GM19025 (cell line): ENCODE data around the gene HOTAIR.

Experiments
- ATAC-seq: cut with Tn5 transposase; IDR thresholded peaks from one replicate; pipeline ENCODE4 v1.9.1; 2021; ENCODE audit warnings: mild to moderate bottlenecking, low read depth, moderate library complexity; ENCODE audit not compliant: unreplicated experiment

Gene HOTAIR

DNA sequence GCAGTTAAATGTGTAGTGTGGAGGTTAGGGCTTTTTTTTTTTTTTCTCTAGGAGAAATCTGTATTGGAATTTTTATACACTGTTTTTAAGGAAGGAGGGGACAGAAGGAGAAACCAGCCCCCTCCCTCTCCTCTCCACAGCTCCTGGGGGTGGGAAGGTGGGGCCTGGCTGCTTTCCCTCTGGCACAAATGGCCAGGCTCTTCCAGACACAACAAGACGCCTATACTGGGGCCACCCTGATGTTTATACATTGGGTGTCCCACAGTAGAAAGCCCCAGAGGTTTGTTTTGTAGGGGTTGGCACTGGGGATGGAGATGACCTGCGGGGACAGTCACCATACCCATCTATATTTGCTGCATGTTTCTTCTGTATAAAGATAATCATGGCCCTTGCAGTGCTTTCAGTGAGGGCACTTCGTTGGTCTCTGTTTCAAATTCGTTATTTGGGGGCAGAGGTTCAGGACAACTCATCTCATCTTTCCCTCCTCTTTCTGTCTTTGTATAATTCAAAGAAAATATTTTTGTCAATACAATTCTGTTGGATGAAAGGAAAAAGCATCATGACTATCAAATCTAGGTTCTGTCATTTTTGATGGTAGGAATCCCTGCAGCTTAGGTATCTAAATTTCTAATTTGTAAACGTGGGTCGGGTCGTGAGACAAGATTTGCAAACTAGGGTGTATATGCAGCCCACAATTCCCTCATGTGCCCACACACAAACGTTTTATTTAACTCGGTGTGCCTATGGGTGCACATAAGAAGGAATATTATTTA is 2.3 kb upstream of the HOTAIR start:
- ATAC-seq: no peak

DNA sequence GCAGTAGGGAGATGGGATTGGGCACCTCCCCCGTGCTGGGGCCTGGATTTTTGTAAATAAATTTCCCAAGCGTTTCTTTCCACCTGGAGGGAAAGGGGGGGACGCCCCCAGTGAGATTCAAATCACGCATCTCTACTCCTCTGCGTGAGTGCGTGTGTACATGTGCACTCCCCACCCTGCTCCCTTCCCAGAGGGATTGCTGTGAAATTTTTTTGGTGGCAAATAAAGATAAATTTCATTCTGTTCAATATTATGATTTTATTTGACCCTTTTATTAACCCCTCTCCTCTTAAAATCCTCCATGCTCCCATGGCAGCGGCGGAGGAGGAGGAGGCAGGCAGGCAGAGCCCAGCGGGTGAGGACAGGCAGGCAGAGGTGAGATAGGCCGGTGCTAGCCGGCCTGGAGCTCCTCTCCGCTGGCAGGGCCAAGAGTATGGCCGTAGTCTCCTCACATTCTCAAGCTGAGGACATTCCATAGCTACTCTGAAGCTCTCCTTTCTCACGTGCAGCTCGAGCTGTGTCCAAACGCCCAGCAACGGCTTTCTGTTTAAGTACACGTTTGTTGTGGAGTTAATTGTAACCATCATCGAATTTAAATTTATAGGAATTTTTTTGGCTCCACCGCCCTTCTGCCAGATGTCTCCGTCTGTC is 1.5 kb upstream of the HOTAIR start:
- ATAC-seq: no peak

DNA sequence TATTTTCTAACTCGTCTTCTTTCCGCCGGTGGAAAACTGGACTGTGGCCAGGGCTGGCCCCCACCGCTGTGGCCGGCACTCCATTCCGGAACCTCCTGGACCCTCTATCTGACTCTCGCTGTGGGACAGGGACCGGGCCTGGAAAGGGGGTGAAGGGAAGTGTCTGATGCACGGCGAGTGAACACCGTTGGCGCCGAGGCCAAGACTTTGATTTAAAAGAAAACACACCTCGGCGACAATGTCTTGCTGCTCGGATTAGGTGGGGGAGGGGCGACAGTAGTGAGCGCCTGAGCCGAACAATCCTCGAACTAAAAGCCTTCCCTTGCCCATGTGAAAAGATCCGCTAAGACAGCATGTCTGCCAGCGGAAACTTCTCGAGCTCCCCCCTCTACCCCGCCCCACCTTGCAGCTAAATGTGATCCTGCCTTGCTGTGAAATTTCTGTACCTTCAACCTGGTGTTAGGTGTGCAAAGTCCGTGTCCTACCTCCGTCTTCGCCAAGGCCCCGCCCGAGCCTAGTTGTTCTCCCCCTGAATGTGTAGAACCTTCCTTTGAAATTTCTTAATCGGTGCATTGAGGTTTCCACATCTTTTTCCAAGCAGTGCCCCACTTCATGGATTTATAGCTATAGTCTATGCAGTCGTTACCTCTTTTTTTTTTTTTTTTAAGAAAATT is 862 bp upstream of the HOTAIR start:
- no peak for ATAC-seq

DNA sequence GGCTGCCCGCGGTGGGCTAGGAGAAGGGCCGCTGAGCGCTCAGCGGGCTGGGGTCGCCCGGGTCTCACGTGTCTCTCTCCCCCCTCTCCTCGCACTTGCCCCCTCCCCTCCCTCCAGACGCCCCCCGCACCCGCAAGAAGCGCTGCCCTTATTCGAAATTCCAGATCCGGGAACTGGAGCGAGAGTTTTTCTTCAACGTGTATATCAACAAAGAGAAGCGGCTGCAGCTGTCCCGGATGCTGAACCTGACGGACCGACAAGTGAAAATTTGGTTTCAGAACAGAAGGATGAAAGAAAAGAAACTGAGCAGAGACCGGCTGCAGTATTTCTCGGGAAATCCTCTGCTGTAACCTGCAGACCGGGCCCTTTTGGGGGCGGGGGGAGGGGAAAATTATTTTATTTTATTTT is 314 bp upstream of the HOTAIR start:
- no peak for ATAC-seq

DNA sequence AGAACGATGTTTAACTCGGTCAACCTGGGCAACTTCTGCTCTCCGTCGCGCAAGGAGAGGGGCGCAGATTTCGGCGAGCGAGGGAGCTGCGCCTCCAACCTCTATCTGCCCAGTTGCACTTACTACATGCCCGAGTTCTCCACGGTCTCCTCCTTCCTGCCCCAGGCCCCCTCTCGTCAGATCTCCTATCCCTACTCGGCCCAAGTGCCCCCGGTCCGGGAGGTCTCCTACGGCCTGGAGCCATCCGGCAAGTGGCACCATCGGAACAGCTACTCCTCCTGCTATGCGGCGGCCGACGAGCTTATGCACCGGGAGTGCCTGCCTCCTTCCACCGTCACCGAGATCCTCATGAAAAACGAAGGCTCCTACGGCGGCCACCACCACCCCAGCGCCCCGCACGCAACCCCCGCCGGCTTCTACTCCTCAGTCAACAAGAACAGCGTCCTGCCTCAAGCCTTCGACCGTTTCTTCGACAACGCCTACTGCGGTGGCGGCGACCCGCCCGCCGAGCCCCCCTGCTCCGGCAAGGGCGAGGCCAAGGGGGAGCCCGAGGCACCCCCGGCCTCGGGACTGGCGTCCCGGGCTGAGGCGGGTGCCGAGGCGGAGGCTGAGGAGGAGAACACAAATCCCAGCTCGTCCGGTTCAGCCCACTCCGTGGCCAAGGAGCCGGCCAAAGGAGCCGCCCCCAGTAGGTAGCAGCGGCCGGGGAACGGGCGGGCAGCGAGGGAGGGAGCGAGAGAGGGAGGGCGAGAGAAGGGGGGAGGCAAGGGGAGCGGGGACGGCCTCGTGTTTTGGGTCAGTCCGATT is 1.3 kb downstream of the HOTAIR start:
- no peak for ATAC-seq

DNA sequence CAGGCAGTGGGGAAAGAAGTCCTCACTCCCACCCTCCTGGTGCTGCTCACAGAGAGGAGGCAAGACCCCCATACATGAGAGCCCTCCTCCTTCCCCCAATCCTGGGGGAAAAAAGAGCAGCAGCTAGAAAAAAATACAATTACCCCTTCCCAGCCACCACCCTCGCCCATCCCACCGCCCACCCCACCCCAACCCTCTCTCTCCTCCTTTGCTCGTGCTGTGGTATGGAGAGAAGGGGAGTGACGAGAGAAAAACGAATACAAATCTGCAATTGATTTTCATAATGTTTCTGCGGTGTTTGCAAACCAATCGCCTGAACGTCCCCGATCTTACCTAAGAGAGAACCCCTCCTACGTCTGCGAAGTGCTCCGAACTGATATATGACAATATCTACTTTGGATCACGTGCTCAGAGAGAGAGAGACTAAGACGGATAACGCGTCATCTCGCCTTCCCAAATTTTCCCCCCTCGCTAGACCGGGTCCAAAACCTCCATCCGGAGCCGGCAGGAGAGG is 2.0 kb downstream of the HOTAIR start, which contains the start of gene HOXC11:
TSS of gene HOXC11 (plus strand) at position 405 of the 514 bp plus-strand sequence. CDS start 116 bp downstream, outside the sequence.
- no peak for ATAC-seq

DNA sequence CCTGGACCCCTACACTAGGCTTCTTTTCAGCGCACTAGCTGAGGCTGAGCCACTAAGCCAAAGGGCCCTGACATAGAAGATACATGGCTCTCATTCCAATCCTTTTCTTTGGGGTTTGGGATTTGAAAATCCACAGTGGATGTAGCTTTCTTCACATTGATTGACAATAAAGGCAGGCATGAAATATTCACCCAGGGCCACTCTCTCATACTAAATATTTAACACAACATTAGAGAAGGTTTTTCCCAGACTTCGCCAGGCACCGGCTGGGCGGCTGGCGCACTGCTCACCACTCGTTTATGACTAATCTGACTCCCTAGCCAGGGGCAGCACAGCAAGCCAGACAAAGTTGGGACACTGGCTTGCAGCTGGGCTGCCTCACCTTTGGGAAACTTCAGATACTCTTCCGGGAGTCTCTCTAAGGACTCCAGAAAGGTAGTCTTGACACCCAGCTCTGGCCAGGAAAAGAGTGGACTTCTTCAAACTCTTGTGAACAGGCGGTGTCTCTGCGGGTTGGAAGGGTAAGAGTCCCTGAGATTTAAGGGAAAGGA is 2.5 kb downstream of the HOTAIR start:
- ATAC-seq: no peak

DNA sequence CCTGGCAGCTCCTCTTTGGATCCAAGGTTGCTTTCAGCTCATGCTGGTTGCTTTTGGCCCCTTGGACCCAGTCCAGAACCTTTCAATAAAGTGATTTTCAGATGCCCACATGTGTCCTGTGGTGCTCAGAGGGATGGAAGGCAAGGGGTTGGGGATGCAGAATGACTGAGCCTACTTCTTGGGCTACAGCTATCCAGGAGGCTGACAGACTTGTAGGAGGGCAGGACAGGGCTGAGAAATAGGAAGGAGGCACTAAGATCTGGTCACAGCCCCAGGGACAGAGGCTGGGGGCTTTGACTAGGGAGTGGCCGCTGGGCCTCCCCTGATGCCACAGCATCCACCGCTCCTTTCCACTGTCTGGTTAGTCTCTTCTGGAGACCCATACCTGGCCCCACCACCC is 3.1 kb downstream of the HOTAIR start:
- ATAC-seq: no peak

DNA sequence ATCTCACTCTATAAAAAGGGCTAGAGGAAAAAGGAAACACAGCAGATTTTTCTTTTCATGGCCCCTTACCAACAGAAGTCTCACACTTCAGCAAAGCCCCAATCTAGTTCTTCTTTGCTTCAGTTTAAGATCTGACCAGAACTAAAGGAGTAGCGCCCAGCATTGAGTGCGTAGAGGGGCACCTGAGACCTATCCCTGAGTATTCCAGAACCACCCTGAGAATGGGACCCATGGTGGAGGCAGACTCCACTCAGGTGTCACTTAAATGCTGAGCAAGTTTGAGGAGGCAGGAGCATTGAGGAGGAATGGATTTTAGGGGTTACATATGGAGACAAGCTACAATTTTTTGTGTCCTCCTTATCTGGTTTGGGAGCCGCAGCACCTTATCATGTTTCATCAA is 3.6 kb downstream of the HOTAIR start:
- ATAC-seq: no peak

DNA sequence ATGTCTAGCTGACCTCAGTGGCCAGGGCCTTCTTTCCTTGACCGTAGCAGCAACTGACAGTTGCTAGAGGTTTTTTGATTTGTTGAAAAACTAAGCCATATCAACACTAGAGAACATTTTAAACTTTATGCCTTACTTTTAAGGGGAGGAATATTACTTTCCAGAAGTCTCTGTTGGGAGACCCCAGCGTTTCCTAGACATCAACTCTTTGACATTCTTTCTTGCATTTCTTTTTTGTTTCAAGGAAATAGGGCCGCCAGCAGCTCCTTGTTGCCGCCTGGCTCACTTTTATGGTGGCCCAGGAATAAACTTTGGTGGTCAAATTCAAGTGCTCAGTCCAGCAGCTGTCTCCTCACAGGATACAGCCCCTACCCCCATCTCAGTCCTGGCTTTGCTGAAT is 4.3 kb downstream of the HOTAIR start:
- no peak for ATAC-seq

DNA sequence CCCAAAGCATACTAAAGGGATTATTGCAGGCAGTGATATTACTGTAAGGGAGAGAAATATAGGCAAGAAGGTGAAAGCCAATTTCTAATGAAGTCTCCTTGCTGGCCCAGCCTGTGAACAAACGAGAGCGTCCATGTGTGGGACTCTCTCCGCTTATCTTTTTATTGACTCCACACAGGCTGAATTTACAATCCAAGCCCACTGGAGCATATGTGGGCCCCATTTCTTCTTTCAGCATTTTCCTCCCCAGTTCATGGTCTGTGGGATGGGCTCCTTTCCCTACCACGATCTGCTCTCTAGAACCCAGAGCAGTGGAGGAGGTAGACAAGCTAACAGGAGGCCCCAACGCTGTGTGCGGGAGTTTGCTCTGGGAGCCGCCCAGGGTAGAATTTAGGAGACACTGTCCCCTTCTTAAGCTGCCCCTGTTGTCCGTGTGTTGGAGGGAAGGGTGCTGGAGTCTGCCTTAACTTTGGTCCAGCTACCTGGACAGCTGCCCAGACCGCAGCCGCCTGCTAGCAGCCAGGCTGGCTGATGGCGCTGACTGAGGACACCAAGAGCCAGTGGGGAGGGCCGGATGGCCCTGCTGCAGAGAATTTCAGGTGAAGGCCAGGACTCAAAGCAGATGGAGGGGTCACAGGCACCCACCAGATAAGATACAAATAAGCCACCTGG is 5.0 kb downstream of the HOTAIR start:
- ATAC-seq: no peak

DNA sequence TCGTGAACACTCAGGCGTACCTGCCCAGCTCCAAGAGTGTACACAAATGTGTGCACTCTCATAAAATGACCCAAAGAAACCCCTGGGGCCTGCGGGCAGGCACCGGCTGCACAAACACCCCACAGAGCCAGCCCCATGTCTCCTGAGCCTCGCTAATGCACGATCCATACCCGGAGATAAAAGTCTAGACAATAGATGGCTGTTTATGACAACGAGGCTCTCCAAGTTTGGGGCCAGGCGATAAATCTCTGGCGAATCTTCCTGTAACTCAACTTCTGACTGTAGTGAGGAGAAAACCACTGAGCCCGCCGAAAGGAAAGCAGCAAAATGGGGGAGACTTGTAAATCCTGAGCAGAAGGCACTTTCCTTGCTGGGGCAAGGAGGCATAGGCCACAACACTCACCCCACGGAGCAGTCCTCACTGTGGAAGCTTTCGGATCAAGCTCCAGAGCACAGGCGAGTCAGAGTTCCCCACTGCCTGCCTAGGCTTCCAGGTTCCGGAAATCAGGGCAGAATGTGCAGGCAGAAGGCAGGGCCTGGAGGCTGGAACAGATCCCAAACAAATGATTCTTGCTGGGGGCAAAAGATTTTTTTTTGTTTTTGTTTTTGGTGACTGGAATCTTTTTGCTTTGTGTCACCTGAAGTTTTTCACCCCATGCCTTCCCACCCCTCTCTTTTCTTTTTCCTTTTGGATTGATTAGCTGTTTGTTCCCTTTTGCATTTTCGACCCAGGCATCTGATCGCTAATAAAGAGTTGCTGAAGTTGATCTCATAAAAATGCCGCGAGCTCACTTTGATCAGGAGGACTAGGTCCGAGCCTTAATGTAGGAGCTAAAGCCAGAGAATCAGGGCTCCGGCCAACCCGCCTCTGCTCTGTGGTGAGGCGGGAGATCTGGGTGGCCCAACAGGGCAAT is 6.3 kb downstream of the HOTAIR start:
- no peak for ATAC-seq

DNA sequence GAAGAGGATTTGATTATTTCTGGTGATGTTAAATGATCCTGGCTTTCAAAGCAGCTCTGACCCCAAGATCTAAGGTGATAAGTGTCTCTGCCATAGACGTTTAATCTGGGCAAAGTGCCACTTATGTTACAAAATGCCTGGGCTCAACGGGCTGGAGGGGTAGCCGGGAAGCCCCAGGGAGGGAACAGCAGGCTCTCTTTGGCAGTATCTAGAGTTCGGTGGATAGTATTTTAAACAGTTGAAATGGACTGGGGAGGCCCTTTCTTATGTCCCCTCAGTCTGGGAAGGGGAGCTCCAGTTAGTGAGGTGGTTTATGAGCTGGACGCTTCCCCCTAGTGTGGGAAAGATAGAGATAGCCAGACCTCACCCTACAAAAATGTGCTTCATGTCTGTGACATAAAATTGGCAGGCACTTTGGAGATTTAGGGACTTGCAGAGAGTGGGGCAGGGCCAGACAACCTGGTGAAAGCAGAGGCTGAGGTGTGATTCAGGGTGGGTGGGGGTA is 7.3 kb downstream of the HOTAIR start:
- ATAC-seq: no peak

DNA sequence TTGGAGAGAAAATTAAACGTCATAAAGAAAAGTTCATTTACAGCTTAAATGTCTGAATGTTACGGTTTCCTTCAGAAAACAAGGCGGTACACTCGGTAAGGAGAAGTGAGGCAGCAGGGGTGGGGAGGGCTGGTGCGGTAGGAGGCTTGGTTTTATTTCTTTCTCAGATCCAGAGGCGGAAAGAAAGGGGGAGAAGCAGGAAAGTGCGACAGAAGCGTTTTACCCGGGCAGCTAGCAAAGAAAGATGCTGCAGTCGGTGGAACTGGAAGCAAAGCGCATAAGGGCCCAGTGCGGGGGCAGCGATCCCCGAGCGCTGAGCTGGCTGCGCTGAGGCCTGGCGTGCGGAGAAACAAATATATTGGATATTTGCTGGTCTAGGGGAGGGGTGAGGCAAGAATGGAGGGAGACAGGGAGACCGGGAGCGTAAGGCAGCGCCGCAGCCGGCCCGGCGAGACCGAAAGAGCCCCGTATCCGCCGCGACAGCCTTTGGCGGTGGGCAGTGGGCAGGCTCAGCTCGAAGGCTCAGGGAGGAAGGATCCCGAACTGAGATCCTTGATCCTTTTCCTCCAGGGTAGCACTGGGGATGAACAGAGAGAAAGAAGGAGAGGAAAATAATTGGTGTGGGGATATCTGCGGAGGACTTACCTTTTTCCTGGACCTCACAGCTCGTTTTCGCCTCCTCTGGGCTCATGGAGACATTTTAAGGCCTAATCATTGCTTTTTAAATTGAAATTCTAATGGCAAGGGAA is 8.2 kb downstream of the HOTAIR start:
- ATAC-seq: no peak

DNA sequence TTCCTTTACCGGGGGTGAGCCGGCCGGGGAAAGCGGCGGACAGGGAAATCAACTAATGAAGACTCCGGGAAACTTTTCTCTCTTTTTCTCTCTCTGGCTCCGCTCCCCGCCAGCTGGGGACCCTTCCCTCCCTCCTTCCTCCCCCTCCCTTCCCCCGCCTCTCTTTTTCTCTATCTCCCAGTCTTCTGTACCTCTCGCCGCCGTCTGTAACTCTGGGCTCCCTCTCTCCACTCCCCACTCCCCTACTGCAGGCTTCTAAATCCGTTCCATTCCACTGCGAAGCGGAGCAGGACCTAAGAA is 8.7 kb downstream of the HOTAIR start:
- no peak for ATAC-seq

DNA sequence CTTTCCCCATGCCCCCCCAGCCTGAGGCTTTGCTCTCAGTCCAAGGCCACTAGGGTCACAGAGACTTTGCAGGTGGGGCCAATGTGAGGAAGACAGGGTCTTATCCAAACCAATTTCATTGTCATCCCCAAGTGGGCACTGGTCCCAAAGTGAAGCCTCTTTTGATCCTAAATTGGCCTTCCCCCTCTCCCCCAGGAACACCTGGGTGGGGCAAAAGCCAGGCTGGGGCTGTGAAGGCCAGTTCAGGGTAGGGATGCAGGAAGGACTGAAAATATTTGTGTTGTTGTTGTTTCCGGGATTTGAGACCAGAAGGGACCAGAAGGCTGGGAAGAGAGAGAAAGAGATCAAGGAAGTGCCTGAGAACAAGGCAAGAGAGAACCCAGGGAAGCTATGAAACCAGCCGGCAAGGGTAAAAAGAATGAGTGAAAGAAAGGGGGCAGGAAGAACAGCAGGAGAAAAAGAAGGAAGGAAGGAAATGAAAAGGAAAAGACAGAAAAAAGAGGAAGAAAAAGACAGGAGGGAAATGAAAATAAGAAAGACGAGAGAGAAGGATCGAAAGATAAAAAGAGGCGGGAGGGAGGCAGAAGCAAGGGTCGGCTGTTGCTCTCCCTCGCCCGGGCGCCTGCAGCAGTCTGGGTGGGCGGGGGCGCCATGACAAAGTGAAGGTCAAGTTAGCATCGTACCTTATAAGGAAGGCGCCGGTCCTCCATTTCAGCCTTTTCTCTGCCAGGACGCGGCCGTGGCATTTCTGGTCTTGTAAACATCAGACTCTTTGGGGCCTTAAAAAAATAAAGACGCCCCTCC is 9.3 kb downstream of the HOTAIR start:
- no peak for ATAC-seq

DNA sequence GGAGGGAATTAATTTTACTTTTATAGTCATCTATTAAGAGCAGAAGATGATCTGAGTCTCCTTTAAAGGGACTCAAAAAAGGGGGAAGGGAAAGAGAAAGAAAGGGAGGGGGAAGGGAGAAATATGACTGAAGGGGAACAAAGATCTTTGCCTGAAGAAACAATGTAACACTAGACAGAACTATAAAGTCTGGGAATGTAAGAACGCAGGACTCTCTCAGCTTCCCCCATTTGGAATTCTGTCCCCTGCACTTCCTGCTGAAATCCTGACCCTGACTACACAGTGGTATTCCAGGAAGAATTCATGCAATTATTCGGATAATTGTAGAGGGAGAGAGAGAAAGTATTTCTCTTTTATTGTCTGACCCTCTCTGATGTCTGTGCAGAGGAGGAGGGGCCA is 10.4 kb downstream of the HOTAIR start:
- ATAC-seq: no peak
